MM.1S (cell line): ENCODE measurements around the gene TMIGD2.
A peak's percentile ranks its signal among the peaks of the same experiment; 100 is the strongest.

ENCODE experiments used
- DNase-seq: peaks from one replicate; pipeline ENCODE4 v3.0.0-alpha.2; 2015
- H2AFZ ChIP-seq: fragments of 300-600 bp; sonication (generic); 2 replicates; pipeline ENCODE4 v1.6.0; 2016; ENCODE audit warnings: antibody characterized with exemption, low read length
- H3F3A ChIP-seq: fragments of 300-600 bp; sonication (generic); 2 replicates; pipeline ENCODE4 v1.6.1; 2016; ENCODE audit warnings: mild to moderate bottlenecking, antibody characterized with exemption, low read length, moderate library complexity, mixed read lengths; ENCODE audit not compliant: insufficient read depth
- H3K27ac ChIP-seq: fragments of 300-600 bp; sonication (generic); 2 replicates; pipeline ENCODE4 v1.5.1; 2016; ENCODE audit warnings: mild to moderate bottlenecking, low read length
- H3K27me3 ChIP-seq: fragments of 300-600 bp; sonication (generic); replicated peaks from 2 replicates; pipeline ENCODE4 v1.6.0; 2016; ENCODE audit warnings: low read length; ENCODE audit not compliant: insufficient read depth
- H3K36me3 ChIP-seq: fragments of 300-600 bp; sonication (generic); replicated peaks from 2 replicates; pipeline ENCODE4 v1.6.1; 2016; ENCODE audit warnings: mild to moderate bottlenecking, low read length, mixed read lengths; ENCODE audit not compliant: insufficient read depth
- H3K4me1 ChIP-seq: fragments of 300-600 bp; sonication (generic); 2 replicates; pipeline ENCODE4 v1.6.1; 2016; ENCODE audit warnings: low read length, mixed read lengths
- H3K4me2 ChIP-seq: fragments of 300-600 bp; sonication (generic); 2 replicates; pipeline ENCODE4 v1.6.0; 2016; ENCODE audit warnings: low read depth, low read length
- H3K4me3 ChIP-seq: fragments of 300-600 bp; sonication (generic); 2 replicates; pipeline ENCODE4 v1.5.1; 2016; ENCODE audit warnings: low read length, mixed read lengths
- H3K79me2 ChIP-seq: fragments of 300-600 bp; sonication (generic); 2 replicates; pipeline ENCODE4 v1.6.1; 2016; ENCODE audit warnings: mixed run types, low read length, mixed read lengths
- H3K9ac ChIP-seq: fragments of 300-600 bp; sonication (generic); 2 replicates; pipeline ENCODE4 v1.6.1; 2016; ENCODE audit warnings: low read length, mixed read lengths
- H3K9me2 ChIP-seq: fragments of 300-600 bp; sonication (generic); replicated peaks from 2 replicates; pipeline ENCODE4 v1.6.1; 2016; ENCODE audit warnings: mild to moderate bottlenecking, low read length, mixed read lengths; ENCODE audit not compliant: insufficient read depth
- H3K9me3 ChIP-seq: fragments of 300-600 bp; sonication (generic); replicated peaks from 2 replicates; pipeline ENCODE4 v1.6.1; 2016; ENCODE audit warnings: mild to moderate bottlenecking, low read length, mixed read lengths; ENCODE audit not compliant: insufficient read depth
- H4K20me1 ChIP-seq: fragments of 300-600 bp; sonication (generic); 2 replicates; pipeline ENCODE4 v1.6.1; 2016; ENCODE audit warnings: mild to moderate bottlenecking, low read length, moderate library complexity, mixed read lengths; ENCODE audit not compliant: insufficient read depth
- CTCF ChIP-seq: fragments of 300-600 bp; sonication (generic); IDR thresholded peaks from 2 replicates; pipeline ENCODE4 v1.5.1; 2016; ENCODE audit warnings: antibody characterized with exemption, low read length, mixed read lengths
- EZH2 ChIP-seq: fragments of 300-600 bp; sonication (generic); optimal IDR thresholded peaks from 2 replicates; pipeline ENCODE3; 2017; ENCODE audit warnings: low read depth, mild to moderate bottlenecking, antibody characterized with exemption, low read length, mixed read lengths
- EZH2phosphoT487 ChIP-seq: fragments of 300-600 bp; sonication (generic); IDR thresholded peaks from 2 replicates; pipeline ENCODE4 v1.6.1; 2018; ENCODE audit warnings: antibody characterized with exemption, low read length

The TMIGD2 gene

GRCh38 chr19:4343370-4344307 lies 41.5 kb upstream of the TMIGD2 start, which contains the start of gene MPND:
TSS of gene MPND (plus strand) at chr19:4343562. CDS start at chr19:4343594, 32 bp downstream.
- Histone ChIP-seq H3F3A (peaks cover 3% of the 10 kb centered on the region; the same call in 1 of the 2 replicates), H4K20me1 (no peaks in the 10 kb centered on the region), H3K9me2 (no peaks in the 10 kb centered on the region), H3K4me3 (peak within 1 kb of the TSS; percentile 90), H3K4me1 (peaks cover 10% of the 10 kb centered on the region; the same call in 1 of the 2 replicates), H3K27me3 (no peaks in the 10 kb centered on the region), H3K27ac (peak within 1 kb of the TSS; percentile 81), H3K9ac (peak within 1 kb of the TSS; percentile 78), H3K79me2 (peaks cover 6% of the 10 kb centered on the region), H3K4me2 (peak within 1 kb of the TSS; percentile 99), H3K36me3 (no peaks in the 10 kb centered on the region), H2AFZ (peak within 1 kb of the TSS; percentile 98), H3K9me3 (no peaks in the 10 kb centered on the region)
- peak; percentile 93 for DNase-seq
- TF ChIP-seq EZH2phosphoT487 (no peak), CTCF (no peak), EZH2 (no peak)

GRCh38 chr19:4342615-4343369 lies 40.6 kb upstream of the TMIGD2 start:
- H3K9ac ChIP-seq, result peak overlapping the region; percentile 78
- peaks cover 4% of the 10 kb centered on the region; the same call in 1 of the 2 replicates for H3F3A ChIP-seq
- peak; percentile 100 for DNase-seq
- H3K9me2 ChIP-seq, result no peaks in the 10 kb centered on the region
- peak overlapping the region; percentile 91 for H3K4me2 ChIP-seq
- H3K4me1 ChIP-seq, result peaks cover 12% of the 10 kb centered on the region; the same call in 1 of the 2 replicates
- H3K4me3 ChIP-seq, result peak overlapping the region; percentile 90
- no peaks in the 10 kb centered on the region for H3K9me3 ChIP-seq
- H3K79me2 ChIP-seq, result peaks cover 6% of the 10 kb centered on the region
- H2AFZ ChIP-seq, result peak overlapping the region; percentile 98
- TF ChIP-seq EZH2phosphoT487, result no peak
- TF ChIP-seq CTCF, result peak; percentile 27
- no peaks in the 10 kb centered on the region for H3K36me3 ChIP-seq
- H3K27ac ChIP-seq, result peak overlapping the region; percentile 81
- no peaks in the 10 kb centered on the region for H4K20me1 ChIP-seq
- H3K27me3 ChIP-seq, result no peaks in the 10 kb centered on the region

- no peaks in the 10 kb centered on the region for H3K9me3 ChIP-seq
- peak overlapping the region; percentile 90 for H2AFZ ChIP-seq
- H3K9ac ChIP-seq, result peak overlapping the region; percentile 61; the same call in 1 of the 2 replicates
- no peaks in the 10 kb centered on the region for H3K27me3 ChIP-seq
- peak overlapping the region; percentile 90 for H3K4me2 ChIP-seq
- peaks cover 6% of the 10 kb centered on the region for H3K79me2 ChIP-seq
- no peak for DNase-seq
- no peaks in the 10 kb centered on the region for H3K9me2 ChIP-seq
- no peak overlapping the region; the same call in 1 of the 2 replicates for H3K27ac ChIP-seq
- TF ChIP-seq EZH2phosphoT487, result no peak
- no peak for TF ChIP-seq CTCF
- no peak for TF ChIP-seq EZH2
- H3F3A ChIP-seq, result peaks cover 5% of the 10 kb centered on the region; the same call in 1 of the 2 replicates
- peaks cover 12% of the 10 kb centered on the region; the same call in 1 of the 2 replicates for H3K4me1 ChIP-seq
- H4K20me1 ChIP-seq, result no peaks in the 10 kb centered on the region
- H3K4me3 ChIP-seq, result peak overlapping the region; percentile 67
- H3K36me3 ChIP-seq, result no peaks in the 10 kb centered on the region
These were observed 40.1 kb upstream of the TMIGD2 start for GRCh38 chr19:4342314-4342614.
